Prostate gland (tissue), 2 donors: ENCODE measurements around the gene PLPPR5. TPM values are rescaled to one million over a fixed set of nuclear protein-coding genes. Genes with fewer than 3 reads are reported as not detected.
A peak's percentile ranks its signal among the peaks of the same experiment; 100 is the strongest.
"Not testable (repeated sequence)": the region's sequence is repeated elsewhere in the genome, so short reads cannot be mapped to it uniquely, and the experiment has no call there.

Source experiments
- DNase-seq: peaks from one replicate; pipeline ENCODE4 v3.0.0-alpha.2; 2019; ENCODE audit warnings: low spot score
- H3K27ac ChIP-seq, 2 donors: fragments of 200-600 bp; sonication (generic); 2 replicates each; pipeline ENCODE4 v1.5.1; 2017 to 2019
- H3K27me3 ChIP-seq: fragments of 200-600 bp; sonication (generic); replicated peaks from 2 replicates; pipeline ENCODE4 v1.5.1; 2019; ENCODE audit not compliant: insufficient read depth
- H3K36me3 ChIP-seq, 2 donors: fragments of 200-600 bp; sonication (generic); 1 replicate in 1 of 2; 2 replicates in 1 of 2; pipeline versions ENCODE4 v1.5.1 to v1.8.1; 2017 to 2019
- H3K4me1 ChIP-seq: fragments of 200-600 bp; sonication (generic); replicated peaks from 2 replicates; pipeline ENCODE4 v1.5.1; 2019
- H3K4me3 ChIP-seq, 2 donors: fragments of 200-600 bp; sonication (generic); 2 replicates each; pipeline ENCODE4 v1.5.1; 2017 to 2019
- H3K9me3 ChIP-seq: fragments of 200-600 bp; sonication (generic); 2 replicates; pipeline ENCODE4 v1.5.1; 2017
- POLR2A ChIP-seq: fragments of 450-650 bp; IDR thresholded peaks from one replicate; pipeline ENCODE4 v1.6.1; 2016; ENCODE audit warnings: antibody characterized with exemption, mild to moderate bottlenecking
- POLR2AphosphoS5 ChIP-seq: sonication (generic); formaldehyde crosslinking; IDR thresholded peaks from one replicate; pipeline ENCODE4 v1.6.1; 2017; ENCODE audit warnings: antibody characterized with exemption
- WGBS: methylation state at CpG from one replicate; pipeline ENCODE4 v1.1.5; 2018; 5-methylcytosine and 5-hydroxymethylcytosine counted together
- intact Hi-C: fragments of 100-400 bp; cut with DNase I; formaldehyde crosslinking; loops from one replicate; pipeline ENCODE4 v1.14.2; 2022
- total RNA-seq, 2 donors: library from RNA; depleted of rRNA; stranded (reverse); fragments of >200 nt; gene quantifications; one replicate each; pipeline ENCODE4 v1.1.0, GENCODE V29; 2016
- TF ChIP-seq, protein P1 (sequence below), 4 experiments: fragments of 200-600 bp in 2 of 4; fragments of 450-650 bp in 2 of 4; sonication (generic) in 2 of 4; IDR thresholded peaks; 1 replicate in 3 of 4; 2 replicates in 1 of 4; pipeline ENCODE4 v1.5.1; 2016 to 2019; ENCODE audit warnings: antibody characterized with exemption in 4 of 4, mild to moderate bottlenecking in 2 of 4, moderate library complexity in 2 of 4

PLPPR5 gene, protein sequence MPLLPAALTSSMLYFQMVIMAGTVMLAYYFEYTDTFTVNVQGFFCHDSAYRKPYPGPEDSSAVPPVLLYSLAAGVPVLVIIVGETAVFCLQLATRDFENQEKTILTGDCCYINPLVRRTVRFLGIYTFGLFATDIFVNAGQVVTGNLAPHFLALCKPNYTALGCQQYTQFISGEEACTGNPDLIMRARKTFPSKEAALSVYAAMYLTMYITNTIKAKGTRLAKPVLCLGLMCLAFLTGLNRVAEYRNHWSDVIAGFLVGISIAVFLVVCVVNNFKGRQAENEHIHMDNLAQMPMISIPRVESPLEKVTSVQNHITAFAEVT
- total RNA-seq: 1 to 10 TPM in 1 of 2 donors, not detected in 1; 4.3 TPM

DNA sequence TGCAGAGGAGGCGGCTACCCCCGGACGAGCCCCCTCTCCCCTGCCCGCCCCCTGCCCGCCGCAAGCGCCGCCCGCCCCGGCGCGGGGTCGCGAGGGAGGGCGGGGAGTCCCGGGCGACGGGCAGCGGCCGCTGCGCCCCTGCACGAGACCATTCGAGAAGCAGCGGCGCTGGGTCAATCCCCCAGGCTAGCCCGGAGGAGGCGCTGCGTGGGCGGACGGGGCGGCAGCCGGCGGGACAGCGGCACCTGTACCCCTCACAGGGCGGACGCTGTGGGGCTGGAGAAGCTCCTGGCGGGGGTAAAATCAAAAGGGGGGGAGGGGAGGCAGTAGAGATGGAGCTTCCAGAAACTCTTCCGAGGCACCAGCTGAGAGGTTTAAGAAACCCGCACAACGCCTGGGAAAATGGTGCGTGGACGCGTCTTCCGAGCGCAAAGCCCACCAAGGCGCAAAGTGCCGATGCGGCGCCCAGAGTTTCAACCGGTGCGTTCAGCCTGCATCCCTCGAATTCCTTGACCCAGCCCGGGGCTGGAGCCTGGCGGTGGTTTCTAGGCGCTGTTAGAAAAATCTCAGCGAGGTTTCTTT lies at the start of gene PLPPR5:
PLPPR5 (minus strand) TSS at position 1 of the 582 bp plus-strand sequence. CDS start 190 bp downstream, outside the sequence.
- Histone ChIP-seq H3K9me3 (no peaks in the 10 kb centered on the region), H3K4me3 (peak within 1 kb of the TSS in 1 of 2 donors; percentile 16), H3K4me1 (no peaks in the 10 kb centered on the region), H3K27ac (no peak within 1 kb of the TSS), H3K36me3 (no peaks in the 10 kb centered on the region), H3K27me3 (peaks cover 9% of the 10 kb centered on the region)
- intact Hi-C loops: no loop called here
- DNase-seq: no peak
- TF ChIP-seq POLR2AphosphoS5: no peak
- TF ChIP-seq, protein P1, sequence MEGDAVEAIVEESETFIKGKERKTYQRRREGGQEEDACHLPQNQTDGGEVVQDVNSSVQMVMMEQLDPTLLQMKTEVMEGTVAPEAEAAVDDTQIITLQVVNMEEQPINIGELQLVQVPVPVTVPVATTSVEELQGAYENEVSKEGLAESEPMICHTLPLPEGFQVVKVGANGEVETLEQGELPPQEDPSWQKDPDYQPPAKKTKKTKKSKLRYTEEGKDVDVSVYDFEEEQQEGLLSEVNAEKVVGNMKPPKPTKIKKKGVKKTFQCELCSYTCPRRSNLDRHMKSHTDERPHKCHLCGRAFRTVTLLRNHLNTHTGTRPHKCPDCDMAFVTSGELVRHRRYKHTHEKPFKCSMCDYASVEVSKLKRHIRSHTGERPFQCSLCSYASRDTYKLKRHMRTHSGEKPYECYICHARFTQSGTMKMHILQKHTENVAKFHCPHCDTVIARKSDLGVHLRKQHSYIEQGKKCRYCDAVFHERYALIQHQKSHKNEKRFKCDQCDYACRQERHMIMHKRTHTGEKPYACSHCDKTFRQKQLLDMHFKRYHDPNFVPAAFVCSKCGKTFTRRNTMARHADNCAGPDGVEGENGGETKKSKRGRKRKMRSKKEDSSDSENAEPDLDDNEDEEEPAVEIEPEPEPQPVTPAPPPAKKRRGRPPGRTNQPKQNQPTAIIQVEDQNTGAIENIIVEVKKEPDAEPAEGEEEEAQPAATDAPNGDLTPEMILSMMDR (IDR thresholded peaks at IDR 0.05): no peak
- TF ChIP-seq POLR2A: no peak
- 1% methylated on average over 51 of the region's 56 CpGs for WGBS

DNA sequence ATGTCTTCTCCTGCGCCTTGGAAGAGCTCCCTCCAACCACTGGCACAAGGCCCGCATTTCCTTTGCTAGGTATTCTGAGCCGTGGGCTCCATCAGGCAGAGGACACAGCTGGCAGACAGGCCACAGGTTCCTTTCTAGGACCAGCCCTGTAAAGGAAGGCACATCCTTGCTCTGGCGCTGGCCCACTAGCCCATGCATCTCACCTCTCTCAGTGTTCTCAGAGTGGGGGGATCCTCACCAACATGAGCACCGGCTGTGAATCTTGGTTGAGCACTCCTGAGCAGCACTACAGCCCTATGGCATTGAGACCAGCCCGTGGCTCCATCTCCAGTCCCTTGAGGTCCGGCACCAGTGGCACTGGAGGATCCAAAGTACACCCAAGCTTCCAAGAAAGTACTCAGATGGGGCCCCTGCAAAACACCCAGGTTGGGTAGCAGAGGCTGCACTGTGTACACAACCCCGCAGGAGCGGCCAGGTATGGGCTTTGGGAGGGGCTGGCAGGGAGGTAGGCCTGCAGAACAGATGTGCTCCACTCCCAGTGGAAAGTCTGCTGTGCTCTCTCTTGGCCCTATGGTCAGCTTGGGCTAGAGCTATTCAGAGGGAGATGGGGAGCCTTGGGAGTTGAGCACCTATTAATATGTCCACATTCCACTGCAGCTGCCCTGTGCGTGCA lies 47.1 kb upstream of the PLPPR5 start:
- Histone ChIP-seq H3K27me3 (no peaks in the 10 kb centered on the region), H3K27ac (no peak overlapping the region), H3K9me3 (no peaks in the 10 kb centered on the region), H3K4me3 (no peak overlapping the region), H3K36me3 (no peaks in the 10 kb centered on the region), H3K4me1 (no peaks in the 10 kb centered on the region)
- intact Hi-C loops: no loop called here
- TF ChIP-seq, protein P1 (IDR thresholded peaks at IDR 0.05): no peak
- TF ChIP-seq POLR2A (no peak), POLR2AphosphoS5 (no peak)
- no peak for DNase-seq
- WGBS: 90% methylated on average over 8 of the region's 10 CpGs

DNA sequence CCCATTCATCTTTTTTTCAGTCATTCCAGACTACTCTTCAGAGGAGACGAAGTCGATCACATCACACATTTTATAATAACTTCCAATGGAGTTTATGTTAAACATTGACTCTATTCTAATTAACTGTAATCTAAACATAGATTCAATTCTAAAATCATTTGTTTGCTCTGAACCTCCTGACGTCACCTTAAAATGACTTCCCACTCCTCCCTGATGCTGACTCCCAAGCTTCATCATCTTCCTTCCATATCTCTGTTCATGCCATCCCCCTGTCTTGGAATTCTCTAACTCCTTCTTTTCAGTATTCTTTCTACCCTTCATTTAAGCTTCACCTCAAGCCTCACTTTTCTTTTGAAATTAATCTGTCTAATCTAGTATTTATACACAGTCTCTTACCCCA lies 45.1 kb upstream of the PLPPR5 start:
- Histone ChIP-seq H3K9me3 (no peaks in the 10 kb centered on the region), H3K27me3 (no peaks in the 10 kb centered on the region), H3K36me3 (no peaks in the 10 kb centered on the region), H3K4me1 (no peaks in the 10 kb centered on the region), H3K4me3 (no peak overlapping the region), H3K27ac (no peak overlapping the region)
- TF ChIP-seq, protein P1 (IDR thresholded peaks at IDR 0.05): no peak
- no peak for TF ChIP-seq POLR2AphosphoS5
- no peak for TF ChIP-seq POLR2A
- no peak for DNase-seq
- intact Hi-C loops: no loop called here
- 73% methylated on average over 3 of the region's 3 CpGs for WGBS

DNA sequence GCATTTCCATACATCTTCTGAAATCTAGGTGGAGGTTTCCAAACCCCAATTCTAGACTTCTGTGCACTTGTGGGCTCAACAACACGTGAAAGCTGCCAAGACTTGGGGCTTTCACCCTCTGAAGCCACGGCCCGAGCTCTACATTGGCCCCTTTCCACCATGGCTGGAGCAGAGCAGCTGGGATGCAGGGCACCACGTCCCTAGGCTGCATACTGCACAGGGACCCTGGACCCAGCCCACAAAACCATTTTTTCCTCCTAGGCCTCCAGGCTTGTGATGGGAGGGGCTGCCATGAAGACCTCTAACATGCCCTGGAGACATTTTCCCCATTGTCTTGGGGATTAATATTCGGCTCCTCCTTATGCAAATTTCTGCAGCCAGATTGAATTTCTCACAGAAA lies 32.1 kb upstream of the PLPPR5 start:
- H3K4me1 ChIP-seq, H3K36me3 ChIP-seq, H3K9me3 ChIP-seq, intact Hi-C loops, DNase-seq, H3K27me3 ChIP-seq, H3K27ac ChIP-seq, H3K4me3 ChIP-seq: not testable (repeated sequence)
- 66% methylated on average over 5 of the region's 5 CpGs for WGBS

DNA sequence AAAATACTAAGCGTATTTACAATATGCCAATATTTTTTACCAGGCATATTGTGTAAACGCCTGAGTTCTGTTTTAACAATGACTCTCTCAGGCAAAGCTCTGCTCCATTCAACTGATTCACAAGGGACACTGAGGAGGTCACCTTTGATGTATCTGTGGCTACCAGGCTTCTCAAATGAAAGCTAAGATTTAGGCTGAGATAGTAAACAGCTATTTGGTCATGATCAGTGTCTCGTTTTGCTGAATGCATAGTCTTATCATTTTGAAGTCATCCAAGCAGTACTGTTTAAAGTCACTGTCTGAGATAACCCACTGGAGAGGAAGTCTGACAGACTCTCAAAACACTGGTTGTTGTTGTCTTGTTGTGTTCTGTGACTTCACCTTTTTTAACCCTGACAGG lies 13.7 kb upstream of the PLPPR5 start:
- H3K36me3 ChIP-seq: no peaks in the 10 kb centered on the region
- no peaks in the 10 kb centered on the region for H3K4me1 ChIP-seq
- H3K27ac ChIP-seq: no peak overlapping the region
- H3K27me3 ChIP-seq: no peaks in the 10 kb centered on the region
- no peaks in the 10 kb centered on the region for H3K9me3 ChIP-seq
- no peak overlapping the region for H3K4me3 ChIP-seq
- TF ChIP-seq POLR2A (no peak), POLR2AphosphoS5 (no peak)
- TF ChIP-seq, protein P1 (IDR thresholded peaks at IDR 0.05): no peak
- 37% methylated on average over 3 of the region's 3 CpGs for WGBS
- intact Hi-C loops: no loop called here
- DNase-seq: no peak
